Erythroblast (primary cell): Measurements from ENCODE around the gene CSRP1.

Experiments used
- GATA1 ChIP-seq: IDR thresholded peaks from 2 replicates; pipeline ENCODE4 v1.6.1; 2011; ENCODE audit warnings: low read depth, mild to moderate bottlenecking, control low read depth, low read length, moderate library complexity
- POLR2A ChIP-seq: IDR thresholded peaks from 2 replicates; pipeline ENCODE4 v1.6.1; 2011; ENCODE audit warnings: mild to moderate bottlenecking, low read length

DNA sequence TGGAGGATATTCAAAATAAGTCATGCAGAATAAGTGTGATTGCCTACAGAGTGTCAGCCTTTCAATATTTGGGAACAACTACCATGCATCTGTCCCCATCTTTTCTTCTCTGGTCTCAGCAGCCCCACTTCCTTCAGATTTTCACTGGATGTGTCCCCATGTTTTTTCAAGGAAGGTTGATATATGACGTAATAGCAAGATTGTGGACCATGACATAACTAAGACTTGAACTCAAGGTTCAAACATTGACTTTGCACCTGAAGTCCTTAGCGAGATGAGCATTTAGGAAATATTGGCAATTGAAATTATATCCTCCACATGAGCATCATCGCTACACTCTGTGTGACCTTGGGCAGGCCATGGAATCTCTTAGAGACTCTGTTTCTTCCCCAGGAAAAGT is 37.8 kb upstream of the CSRP1 start:
- TF ChIP-seq POLR2A (no peak), GATA1 (no peak)
